GM12872 (cell line): ENCODE measurements around the gene SLC7A5.

Experiments
- TF ChIP-seq, protein P1 (sequence below): IDR thresholded peaks from 3 replicates; pipeline ENCODE4 v1.5.1; 2011; ENCODE audit warnings: low read depth, mild to moderate bottlenecking, low read length, moderate library complexity; ENCODE audit not compliant: insufficient read depth

Gene SLC7A5

DNA sequence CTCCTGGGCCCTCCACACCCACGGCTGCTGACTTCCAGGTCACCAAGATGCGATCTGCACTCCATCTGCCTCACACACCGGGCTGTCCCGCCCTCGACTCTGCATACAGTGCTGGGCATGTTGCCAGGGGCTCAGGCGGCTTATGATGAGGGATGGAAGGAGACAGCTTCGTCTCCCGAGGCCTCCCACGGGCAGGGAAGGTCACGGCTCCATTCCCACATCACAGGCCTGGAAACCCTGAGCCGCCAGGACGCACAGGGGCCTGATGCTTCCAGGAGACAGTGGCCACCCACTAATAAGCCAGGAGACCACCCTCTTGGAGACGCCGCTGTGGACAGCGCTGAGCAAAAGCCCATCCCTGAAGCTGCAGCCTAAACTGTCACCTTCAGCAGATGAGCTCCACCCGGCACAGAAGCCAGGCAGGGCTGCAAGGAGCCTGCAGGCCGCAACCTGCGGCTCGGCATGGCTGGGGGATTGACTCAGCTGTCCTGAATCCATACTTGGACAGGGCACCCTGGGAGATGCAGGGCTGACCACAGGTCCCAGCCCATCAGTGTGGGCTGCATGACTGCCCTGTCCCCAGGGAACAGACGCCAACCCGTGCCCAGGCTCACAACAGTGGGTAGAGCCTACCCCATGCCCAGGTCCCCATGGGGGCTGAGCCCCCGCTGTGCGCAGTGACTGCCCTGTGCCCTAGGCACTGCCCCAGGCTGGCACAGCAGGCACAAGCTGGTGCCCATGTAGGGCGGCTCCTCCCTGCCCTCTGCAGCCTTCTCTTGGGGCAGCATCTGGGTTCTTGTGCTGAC, 34.4 kb downstream of the SLC7A5 start:
- TF ChIP-seq, protein P1, sequence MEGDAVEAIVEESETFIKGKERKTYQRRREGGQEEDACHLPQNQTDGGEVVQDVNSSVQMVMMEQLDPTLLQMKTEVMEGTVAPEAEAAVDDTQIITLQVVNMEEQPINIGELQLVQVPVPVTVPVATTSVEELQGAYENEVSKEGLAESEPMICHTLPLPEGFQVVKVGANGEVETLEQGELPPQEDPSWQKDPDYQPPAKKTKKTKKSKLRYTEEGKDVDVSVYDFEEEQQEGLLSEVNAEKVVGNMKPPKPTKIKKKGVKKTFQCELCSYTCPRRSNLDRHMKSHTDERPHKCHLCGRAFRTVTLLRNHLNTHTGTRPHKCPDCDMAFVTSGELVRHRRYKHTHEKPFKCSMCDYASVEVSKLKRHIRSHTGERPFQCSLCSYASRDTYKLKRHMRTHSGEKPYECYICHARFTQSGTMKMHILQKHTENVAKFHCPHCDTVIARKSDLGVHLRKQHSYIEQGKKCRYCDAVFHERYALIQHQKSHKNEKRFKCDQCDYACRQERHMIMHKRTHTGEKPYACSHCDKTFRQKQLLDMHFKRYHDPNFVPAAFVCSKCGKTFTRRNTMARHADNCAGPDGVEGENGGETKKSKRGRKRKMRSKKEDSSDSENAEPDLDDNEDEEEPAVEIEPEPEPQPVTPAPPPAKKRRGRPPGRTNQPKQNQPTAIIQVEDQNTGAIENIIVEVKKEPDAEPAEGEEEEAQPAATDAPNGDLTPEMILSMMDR: no peak

DNA sequence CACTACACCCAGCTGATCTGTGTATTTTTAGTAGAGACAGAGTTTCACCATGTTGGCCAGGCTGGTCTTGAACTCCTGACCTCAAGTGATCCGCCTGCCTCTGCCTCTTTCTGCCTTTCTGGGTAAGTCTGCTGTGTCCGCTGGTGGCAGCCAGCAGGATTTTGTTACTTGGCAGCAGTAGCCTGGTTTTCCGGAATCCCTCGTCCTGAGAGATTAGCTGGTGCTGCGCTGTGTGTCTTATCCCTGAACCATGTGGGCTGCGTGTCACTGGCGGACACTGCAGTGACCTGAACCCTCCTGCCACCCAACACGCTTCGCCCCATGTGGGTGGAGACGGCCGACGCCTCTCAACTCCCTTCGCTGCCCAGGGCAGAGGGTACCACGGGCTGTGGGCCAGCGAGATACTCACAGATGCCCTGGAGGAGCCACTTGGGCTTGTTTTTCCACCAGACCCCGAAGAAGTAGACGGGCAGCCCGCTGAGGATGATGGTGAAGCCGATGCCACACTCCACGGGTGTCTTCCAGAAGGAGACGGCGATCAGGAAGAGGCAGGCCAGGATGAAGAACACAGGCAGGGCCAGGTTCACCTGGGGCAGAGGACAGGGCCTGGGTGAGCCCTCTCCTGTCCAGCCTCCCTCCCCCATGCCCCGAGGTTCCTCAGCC, 35.2 kb downstream of the SLC7A5 start:
- TF ChIP-seq, protein P1: no peak

- TF ChIP-seq, protein P1: no peak
Measured at GRCh38 chr16:87833548-87833947, 35.8 kb downstream of the SLC7A5 start.

DNA sequence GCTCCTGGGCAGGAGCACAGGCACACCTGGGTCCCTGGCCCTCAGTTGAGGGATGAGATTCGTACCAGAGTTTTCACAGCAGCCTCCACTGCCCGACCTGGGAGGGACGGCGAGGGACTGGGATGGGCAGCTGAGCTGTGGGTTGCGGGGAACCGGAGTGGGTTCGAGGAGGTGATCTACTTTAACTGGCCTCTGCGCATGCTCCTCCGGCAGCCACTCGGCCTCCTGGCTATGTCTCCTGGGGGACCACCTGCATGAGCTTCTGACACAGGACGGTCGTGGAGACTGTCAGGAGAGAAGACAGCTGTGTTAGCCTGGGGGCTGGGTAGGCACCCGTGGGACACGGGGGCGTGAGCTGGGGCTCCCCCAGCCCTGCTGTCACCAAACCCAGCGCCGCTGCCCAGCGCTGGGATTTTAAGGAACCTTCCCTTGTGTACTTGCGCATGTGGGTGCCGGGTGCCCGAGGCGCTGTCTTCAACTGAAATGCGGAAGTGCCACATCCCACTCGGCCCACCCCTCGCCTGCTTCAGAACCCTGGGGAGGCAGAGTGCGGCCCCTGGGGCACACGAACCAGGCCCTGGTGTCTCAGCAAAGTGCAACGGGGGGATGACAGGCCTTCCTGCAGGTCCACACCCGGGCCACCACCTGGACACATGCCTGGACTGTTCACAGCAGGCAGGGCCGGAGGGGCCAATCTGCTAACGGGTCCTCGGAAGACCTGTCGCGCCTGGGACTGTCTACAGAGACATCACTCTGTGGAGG, 36.4 kb downstream of the SLC7A5 start:
- TF ChIP-seq, protein P1: no peak

DNA sequence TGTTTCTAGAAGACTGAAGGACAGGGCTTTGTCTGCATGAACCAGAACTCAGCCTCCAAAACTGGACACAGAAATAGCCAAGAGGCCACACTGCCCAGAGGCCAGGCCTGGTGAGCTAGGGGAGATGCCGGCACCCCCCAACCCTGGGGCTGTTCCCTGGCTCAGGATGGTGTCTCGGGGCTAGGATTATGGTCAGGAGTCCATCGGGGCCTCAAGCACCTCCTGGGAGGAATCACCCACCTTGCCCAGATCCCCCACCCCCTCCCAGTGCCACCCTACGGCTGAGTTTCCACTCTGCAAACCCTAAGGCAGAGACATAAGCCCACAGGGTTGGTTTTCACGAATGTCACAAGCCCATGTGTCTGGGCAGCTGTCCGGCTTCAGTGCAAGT, 37.2 kb downstream of the SLC7A5 start:
- TF ChIP-seq, protein P1: no peak

- TF ChIP-seq, protein P1: no peak
Measured at GRCh38 chr16:87831421-87832136, 37.7 kb downstream of the SLC7A5 start.
